Hypothalamus (tissue), 51 donors: ENCODE data around the gene DZIP1.
"Not testable (repeated sequence)": the region's sequence is repeated elsewhere in the genome, so short reads cannot be mapped to it uniquely, and the experiment has no call there.

Experiments used
- DNase-seq, 51 donors: peaks; one replicate each; lab custom pipeline; 2025; lab: John Stamatoyannopoulos, UW

Gene DZIP1

DNA sequence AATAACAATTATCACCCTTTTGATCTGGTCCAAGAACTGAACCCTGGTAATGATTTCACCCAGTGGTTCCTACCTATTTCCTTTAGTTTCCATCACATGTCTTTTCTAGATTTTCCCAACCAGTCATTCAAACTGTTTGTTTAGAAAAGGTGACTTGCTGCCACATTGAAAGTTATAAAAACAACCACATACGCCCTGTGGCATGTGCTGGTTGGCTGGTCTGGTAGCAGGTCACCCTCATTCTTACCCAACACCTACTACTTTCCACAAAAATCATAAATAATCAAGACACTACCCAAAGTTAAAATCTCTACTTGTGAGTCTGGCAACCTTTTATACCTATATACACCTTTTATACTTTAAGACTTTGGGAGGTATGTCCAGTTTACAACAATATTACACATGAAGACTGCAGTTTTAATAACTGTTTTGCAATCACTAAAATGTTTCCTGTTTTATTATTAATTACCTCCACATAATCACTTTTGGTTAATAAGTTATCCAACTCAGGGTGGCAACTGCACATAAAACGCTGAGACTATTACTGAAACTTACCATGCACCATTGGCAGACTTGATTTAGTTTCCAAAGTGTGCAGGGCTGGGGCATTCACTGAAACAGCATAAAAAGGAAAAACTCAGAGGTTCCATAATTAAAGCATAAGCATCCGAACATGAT, 38.9 kb downstream of the DZIP1 start:
- no peak for DNase-seq

DNA sequence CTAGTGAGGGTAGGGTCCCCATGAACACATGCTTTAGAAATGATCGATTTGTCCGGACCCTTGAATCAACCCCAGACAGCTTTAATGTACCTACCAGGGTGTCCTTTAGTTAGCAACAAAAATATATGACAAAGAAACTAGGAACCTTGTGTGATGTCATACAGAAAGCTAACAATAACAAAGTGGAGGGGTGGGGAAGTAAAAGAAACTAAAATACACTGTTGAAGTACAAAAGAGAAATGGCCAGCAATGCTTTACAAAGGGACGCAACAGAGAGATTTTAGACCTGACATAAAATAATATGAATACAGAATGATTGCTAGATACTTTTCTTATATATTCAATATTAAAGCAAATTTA, 40.0 kb downstream of the DZIP1 start:
- DNase-seq, result no peak

DNA sequence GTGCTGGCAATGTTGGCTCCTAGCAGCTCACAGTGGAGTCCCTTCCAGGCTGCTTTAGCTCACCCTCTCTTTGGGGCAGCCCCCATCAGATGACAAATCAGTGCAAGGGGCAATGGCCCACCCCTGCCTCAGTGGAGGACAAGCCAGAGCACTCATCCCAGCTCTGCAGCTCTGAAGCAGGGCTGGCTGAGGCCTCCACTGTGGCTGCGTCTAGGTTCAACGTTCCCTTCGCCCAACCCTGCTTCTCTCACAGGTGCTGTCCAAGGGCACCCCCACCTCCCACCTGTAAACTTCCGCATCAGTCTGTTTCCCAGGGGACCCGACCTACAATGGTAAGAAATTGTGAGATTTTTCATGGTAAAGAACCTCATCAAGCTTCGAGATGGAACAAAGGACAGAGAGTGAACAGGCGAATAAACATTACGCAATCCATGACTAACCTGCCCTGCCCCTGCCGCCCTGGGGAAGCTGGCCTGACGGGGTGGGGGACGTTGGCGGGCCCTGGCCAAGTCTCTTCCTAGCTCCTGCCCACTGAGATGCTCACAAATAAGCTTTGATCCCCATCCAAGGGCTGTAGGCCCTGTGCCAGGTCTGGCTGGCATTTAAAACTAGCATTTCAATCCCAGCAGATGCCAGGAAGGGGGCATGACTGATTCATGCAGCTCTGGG, 40.5 kb downstream of the DZIP1 start:
- DNase-seq, result peak in 15 of 51 donors; percentile 1 to 53 (median 20)

DNA sequence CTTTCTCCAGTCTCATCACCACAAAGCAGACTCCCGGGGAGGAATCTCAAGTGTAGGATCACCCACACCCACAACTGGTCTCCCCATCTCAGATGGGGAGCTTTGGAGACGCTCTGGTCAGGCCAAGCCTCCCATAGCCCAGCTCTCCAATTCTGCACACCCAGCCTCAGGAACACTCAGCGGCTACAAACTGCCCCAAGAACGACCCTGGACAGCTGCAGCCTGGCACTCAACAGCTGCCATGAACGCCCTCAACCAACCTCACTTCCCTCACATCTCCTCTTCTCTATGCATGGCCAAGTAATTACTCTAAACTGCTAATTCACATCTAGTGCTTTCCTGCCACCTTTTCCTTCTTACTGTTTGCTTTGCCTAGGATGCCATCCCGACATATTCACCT, 42.6 kb downstream of the DZIP1 start:
- no peak for DNase-seq

DNA sequence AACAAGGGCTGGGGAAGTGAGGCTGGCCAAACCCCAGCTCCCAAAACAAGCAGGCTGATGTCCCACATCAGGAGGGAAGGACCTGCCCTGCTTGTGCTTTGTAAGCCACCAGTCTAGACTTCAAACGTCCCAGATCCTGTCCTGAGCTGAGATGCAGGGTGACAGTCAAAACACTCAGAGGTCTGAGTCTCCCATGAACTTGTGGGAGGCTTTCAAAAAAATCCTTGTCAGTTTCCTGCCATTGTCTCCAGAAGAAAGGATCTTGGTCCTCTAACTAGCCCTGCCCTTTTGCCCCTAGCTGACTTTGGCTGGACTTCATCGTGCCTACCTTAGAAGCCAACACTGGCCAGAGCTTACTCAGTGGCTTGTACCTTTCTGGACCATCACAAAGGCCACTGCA, 43.3 kb downstream of the DZIP1 start:
- DNase-seq, result no peak

DNA sequence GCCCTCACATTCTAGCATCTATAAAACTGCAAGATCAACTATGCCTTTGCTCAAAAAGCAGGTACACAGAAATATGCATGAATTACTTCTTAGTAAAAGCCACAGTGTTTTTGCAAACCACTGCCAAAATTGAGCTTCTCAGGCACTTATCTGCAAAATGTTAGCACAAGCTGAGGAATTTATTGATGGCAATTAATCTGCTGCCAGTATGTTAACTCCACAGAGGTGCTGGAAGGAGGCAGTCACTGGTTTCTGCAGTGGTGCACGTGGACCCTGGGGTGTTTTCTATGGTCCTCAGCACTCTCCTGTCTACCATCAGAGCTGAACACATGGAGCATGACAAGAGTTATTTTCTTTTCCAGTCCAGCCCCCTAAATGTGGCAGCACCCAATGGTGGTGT, 47.8 kb downstream of the DZIP1 start:
- no peak for DNase-seq

DNA sequence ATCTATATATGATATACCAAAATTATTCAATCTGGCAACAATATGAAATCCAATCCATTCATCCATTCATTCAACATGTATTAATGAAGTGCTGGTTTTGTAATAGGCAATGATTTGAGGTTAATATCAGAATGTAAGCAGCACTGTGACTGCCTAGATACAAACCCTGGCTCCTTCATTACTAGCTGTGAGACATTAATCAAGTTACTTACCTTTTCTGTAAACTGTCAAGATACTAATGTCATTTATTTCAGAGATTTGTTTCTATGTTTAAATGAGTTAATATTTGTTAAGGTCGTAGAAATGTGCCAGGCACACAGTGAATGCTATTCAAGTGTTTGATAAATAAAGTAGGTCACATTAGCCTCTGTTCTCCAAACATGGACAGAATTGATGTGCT, 51.0 kb downstream of the DZIP1 start:
- DNase-seq, result no peak

DNA sequence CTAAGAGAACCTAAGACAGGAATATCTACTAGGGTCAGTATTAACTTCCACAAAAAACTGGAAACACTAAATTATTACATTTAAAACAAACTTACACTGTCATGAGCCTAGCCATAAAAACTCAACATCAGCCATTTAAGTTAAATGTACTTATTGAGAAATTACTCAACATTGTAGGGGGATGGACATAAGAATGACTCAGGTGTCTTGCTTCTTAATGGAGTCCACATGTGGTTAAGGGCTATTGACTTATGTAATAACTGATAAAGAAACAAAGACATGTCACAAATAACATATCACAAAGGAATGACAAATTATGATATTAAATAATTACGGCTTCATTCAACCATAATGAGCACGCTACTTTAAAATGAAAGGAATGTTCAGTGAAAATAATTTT, 55.8 kb downstream of the DZIP1 start:
- no peak for DNase-seq

DNA sequence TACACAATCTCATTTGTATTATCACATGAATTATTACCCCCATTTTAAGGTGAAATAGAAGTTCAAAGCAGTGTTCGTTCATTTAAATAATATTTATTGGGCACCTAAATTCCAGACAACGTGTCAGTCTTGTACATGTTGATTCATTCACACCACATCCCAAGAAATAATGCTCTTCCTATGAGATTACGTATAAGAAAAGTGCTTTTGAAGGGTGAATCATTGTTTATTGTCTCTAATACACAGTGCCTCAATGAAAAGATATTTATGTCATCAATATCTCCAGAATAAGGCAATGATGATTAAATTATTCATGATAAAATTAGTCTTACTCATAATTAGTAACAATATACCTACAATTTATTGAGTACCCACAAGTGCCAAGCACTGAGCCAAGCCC, 56.4 kb downstream of the DZIP1 start:
- DNase-seq, result no peak

DNA sequence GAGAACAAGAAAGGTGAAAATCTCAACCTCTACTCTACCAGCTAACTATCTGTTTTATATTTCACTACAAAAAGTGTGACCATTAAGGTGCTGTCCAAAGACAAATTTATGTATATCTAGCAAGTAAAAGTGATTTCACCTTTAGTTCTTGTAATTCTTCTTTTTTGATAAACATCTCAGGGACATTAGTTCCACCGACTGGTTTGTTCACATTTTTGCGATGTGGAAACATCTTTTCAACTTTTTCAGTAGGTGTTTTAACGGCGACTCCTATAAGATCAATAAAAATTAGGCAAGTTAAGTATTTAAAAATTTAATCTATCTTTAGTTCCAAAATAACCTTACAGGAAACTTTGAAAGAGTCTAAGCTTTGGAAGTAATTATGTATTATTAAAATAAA, 58.6 kb downstream of the DZIP1 start:
- no peak for DNase-seq

DNA sequence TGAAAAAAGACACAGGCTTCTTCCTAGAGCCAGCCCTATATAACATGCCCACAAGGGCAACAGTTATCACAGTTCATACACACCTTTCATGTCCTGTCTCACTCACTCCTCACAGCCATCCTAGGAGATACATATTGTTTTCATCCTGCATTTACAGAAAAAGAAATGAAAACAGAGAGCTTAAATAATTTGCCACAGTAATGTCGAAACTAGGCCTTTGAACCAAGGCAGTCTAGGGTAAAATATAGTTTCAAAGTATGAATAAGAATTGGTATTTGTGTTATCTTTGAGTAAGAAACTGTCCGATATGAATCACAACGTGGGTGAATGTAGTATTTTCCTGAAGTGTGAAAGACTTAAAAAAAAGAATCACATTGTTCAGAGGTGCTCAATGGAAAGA, 65.2 kb downstream of the DZIP1 start:
- DNase-seq, result no peak

DNA sequence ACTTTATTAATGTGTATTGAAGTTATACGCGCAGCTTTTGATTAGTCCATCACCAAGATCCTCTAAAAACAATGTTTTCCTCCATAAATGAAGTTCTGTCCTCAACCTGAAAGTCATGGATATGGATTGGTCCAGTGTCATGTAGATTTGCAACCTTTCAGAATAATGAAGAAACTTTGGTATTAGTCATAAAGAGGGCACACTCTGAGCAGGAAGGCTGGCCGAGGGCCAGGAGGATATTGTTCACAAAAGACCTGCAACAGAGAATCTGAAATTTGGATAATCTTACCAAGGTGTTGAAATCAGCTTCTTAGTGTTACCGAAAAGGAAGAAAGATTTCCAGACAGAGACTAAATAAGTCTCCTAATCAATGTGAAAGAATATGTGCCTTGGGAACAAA, 71.3 kb downstream of the DZIP1 start:
- no peak for DNase-seq

DNA sequence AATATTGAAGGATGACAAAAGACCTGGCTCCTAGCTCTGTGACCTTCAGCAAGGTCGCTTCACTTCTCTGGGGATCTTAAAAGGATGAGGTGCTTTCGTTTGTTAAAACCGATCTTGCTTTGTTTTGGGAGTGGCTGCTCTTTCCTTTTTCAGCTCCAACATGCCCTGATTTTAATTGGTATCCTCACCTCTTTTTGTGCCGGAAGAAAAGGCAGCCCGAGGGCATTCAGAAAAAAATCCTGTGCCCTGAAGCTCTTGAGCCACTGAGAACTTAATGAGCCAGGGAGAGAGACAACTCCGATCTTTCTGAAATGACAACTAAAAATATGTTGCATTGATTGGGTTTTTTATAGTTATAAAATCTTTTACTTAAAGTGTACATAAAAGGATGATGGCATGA, 72.6 kb downstream of the DZIP1 start:
- DNase-seq, result no peak

DNA sequence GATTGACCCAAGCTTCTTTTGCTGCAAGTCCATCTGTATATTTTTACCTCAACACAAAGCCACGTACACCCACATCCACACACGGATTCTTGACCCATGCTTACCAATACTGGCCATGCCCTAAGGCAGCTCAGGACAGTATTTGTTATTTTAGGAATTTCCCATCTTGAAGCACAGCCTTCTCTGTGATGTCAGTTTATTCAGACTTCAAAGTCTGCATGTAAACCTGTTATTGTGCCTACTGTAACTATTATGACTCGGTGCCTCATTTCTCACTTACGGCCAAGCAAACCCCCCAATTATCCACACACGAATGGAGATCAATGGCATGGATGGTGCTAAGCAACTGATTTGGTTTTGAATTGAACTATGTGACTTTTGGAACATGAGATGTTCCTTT, 74.5 kb downstream of the DZIP1 start:
- DNase-seq, result no peak

DNA sequence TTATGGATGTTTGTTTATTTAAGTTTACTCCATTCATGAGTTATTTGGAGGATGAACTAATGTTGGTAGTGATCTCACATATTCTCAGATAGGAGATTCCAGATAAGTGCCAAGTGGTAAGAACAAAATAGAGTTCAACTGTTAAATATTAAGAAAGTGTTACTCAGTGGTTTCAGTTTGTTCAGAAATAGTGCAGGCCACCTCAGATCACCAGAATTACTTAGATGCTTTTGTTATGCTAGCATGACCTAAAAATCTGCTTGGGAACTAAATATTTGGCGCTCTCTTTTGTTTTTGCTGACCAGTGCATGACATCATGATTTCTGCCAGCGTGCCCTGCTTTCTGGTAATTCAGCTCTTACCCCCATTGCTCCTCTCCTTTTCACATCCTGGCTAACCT, 76.4 kb downstream of the DZIP1 start:
- no peak for DNase-seq

DNA sequence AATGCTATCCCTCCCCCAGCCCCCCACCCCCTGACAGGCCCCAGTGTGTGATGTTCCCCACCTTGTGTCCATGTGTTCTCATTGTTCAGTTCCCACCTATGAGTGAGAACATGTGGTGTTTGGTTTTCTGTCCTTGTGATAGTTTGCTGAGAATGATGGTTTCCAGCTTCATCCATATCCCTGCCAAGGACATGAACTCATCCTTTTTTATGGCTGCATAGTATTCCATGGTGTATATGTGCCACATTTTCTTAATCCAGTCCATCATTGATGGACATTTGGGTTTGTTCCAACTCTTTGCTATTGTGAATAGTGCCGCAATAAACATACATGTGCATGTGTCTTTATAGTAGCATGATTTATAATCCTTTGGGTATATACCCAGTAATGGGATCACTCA, 78.7 kb downstream of the DZIP1 start:
- not testable (repeated sequence) for DNase-seq

DNA sequence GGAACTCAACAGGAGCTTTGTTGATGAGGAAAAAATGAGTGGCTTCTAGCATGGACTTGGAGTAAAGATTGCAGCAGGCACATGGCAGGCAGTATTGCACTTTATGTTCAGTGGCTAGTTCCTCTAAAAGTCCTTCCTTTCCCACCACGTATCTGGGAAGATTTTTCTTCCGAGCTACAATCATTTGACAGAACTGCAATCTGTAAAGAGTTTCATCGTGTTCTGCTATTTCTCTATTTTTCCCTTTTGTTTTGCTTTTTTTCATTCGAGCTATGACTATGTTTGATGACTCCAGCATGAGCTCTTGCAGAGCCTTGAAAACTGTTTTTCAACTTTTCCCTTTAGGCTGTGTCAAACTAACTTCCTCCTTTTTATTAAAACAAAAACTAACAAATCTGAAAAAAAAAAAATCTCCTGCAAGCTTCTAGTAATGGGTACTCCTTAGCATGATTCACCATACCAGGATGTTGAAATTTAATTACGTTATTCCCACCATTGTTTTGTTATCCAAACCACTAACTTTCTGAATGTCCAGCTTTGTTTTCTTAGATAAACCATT, 79.7 kb downstream of the DZIP1 start:
- DNase-seq, result no peak

DNA sequence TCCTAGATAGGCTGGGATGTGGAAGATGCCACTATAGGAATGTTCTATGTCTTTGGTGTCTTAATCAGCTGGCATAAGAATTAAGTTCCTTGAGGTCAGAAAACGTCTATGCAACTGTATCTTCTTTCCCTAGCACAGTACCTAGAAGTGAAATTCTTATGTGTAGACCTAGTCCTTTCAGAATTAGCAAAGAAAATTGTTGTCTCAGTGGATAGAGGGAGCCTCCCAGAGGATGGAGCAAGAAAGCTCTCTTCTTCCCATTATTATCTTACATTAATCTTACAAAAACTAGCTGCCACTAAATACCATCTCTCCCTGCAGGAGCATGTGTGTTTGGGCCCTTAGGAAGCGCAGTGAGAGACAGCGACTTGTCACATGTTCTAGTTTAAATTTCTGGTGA, 80.4 kb downstream of the DZIP1 start:
- DNase-seq, result no peak

DNA sequence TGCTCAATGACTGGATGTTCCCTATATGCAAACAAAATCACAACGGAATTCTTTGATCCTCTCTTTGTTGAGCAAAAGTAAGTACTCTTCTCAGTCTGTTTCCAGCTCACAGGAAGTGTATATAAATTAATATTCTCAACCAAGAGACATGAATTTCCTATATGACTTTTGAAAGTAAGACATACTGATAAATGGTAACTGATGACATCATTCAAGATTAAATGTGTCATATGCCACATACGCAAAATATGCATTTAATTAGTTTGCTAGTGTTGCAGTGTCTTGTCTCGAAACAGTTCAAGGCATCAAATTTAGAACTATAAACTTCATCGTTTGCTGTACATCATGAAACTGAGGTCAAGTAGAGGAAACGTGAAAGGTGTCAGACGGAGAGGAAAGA, 84.1 kb downstream of the DZIP1 start:
- no peak for DNase-seq

DNA sequence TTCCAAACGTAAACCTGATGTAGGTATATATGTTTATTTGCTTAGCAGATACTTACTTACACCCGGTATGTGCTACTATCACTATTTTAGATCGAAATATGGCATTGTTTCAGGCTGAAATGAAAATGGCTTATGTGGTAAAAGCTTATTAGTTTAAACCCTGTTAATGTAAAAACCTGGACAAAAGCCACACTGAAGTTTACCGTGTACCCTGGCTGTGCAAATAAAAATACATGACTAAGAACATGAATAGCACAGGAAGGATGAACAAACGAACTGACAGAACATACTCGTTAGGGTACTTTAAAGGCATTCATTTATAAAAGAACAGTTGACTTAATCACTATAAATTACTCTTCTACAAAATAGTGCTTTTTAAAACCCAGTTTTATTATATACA, 85.4 kb downstream of the DZIP1 start:
- DNase-seq, result no peak

DNA sequence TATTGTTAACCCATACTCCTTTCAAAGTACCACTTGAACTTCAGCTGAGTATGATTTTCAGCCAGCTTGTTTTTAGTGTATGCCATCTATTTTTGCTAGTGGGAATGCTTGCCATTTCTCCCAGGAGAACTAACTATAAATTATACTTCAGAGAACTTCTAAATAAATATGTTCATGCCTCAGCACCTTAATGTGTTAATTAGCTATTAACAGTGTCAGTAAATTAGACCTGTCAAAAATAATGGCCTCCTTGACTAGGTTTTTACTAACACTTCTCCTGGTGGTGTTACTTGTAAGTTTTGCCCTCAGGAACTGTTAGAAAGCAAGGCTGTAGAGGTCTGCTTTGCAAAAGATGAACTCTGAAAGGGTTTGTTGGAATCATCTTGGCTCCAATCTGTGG, 87.5 kb downstream of the DZIP1 start:
- DNase-seq, result no peak

DNA sequence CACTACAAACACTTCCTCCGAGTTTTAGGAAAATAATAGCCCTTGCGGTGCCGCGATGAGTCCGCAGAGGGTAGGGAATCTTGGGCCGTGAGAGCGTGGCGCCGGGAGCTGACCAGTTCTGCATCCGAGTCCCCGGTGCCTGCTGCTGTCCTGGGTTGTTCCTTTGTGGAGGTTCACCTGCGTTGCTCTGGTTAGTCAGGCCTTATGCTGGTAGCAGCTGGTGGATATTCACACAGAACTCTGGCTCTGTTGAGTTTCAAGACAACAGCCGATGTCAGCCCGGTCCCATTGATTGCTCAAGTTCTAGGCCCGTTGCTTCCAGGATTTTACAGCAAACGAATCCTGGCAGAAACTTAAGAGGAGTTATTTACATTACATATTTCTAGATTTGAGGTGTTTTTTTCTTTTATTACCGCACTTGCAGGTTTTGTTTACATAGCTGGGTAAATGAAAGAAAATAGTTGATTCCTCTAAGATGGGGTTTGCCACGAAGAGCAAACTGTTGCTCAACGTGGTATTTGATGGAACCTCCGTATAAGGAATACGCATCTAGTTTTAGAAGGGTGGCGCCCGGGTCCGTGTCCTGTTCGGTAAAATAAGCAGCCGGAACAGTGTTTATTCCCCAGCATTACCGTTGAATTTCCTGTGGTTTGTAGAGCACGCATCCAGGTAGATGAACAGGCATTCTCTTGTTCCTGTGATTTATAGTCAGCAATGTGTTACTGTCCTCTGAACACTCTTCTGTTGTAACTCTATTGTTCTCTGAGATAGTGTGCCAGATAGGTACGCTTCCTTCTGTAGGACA, 90.7 kb downstream of the DZIP1 start:
- DNase-seq, result peak in 2 of 51 donors; percentile 9 to 38
